ENCODE data around the gene TGFB1. TPM values are rescaled to one million over a fixed set of nuclear protein-coding genes. Genes with fewer than 3 reads are reported as not detected.

TGFB1 gene
- total RNA-seq, 1 experiment from 2014 or later: 17.5 TPM

- Histone ChIP-seq H4K20me1 (ENCODE audit: insufficient read depth, low read depth, low read length) (no peaks in the 10 kb centered on the region), H3K4me2 (ENCODE audit: low read depth, low read length, poor library complexity, severe bottlenecking) (no peak overlapping the region), H2AFZ (ENCODE audit: low read length) (no peak overlapping the region), H3K9me3 (ENCODE audit: low read length) (no peaks in the 10 kb centered on the region), H3K27me3 (ENCODE audit: low read length) (no peaks in the 10 kb centered on the region), H3K4me1 (ENCODE audit: low read length) (peaks cover 21% of the 10 kb centered on the region), H3K79me2 (ENCODE audit: low read length) (peaks cover 32% of the 10 kb centered on the region), H3K9ac (ENCODE audit: low read length) (no peak overlapping the region), H3K4me3 (ENCODE audit: low read length) (no peak overlapping the region), H3K9me2 (replicated peaks; ENCODE audit: insufficient read depth, low read length) (no peaks in the 10 kb centered on the region), H3K36me3 (ENCODE audit: insufficient read depth, low read length) (no peaks in the 10 kb centered on the region), H3K27ac (ENCODE audit: low read length) (no peak overlapping the region)
- no peak for DNase-seq
Observed at GRCh38 chr19:41367848-41368301, 14.2 kb upstream of the TGFB1 start.

GRCh38 chr19:41366089-41366488, 12.4 kb upstream of the TGFB1 start:
- H3K79me2 ChIP-seq (ENCODE audit: low read length): peaks cover 32% of the 10 kb centered on the region

GRCh38 chr19:41364524-41365391, 11.0 kb upstream of the TGFB1 start:
- H3K4me1 ChIP-seq (ENCODE audit: low read length): peaks cover 24% of the 10 kb centered on the region
- no peaks in the 10 kb centered on the region for H3K9me2 ChIP-seq (replicated peaks; ENCODE audit: insufficient read depth, low read length)
- peak overlapping the region; percentile 92 for H3K4me3 ChIP-seq (ENCODE audit: low read length)
- H3K79me2 ChIP-seq (ENCODE audit: low read length): peaks cover 32% of the 10 kb centered on the region
- no peaks in the 10 kb centered on the region for H3K9me3 ChIP-seq (ENCODE audit: low read length)
- H3K27ac ChIP-seq (ENCODE audit: low read length): peak overlapping the region; percentile 89
- no peaks in the 10 kb centered on the region for H4K20me1 ChIP-seq (ENCODE audit: insufficient read depth, low read depth, low read length)
- peak overlapping the region; percentile 90 for H3K9ac ChIP-seq (ENCODE audit: low read length)
- peak overlapping the region; percentile 94 for H3K4me2 ChIP-seq (ENCODE audit: low read depth, low read length, poor library complexity, severe bottlenecking)
- no peaks in the 10 kb centered on the region for H3K27me3 ChIP-seq (ENCODE audit: low read length)
- DNase-seq: peak; percentile 57
- peak overlapping the region; percentile 79 for H2AFZ ChIP-seq (ENCODE audit: low read length)
- no peaks in the 10 kb centered on the region for H3K36me3 ChIP-seq (ENCODE audit: insufficient read depth, low read length)

More at GRCh38 chr19:41366089-41366488, 12.4 kb upstream of the TGFB1 start:
- peak; percentile 64 for DNase-seq
- no peak overlapping the region for H3K9ac ChIP-seq (ENCODE audit: low read length)
- H3K9me2 ChIP-seq (replicated peaks; ENCODE audit: insufficient read depth, low read length): no peaks in the 10 kb centered on the region
- peaks cover 24% of the 10 kb centered on the region for H3K4me1 ChIP-seq (ENCODE audit: low read length)
- no peak overlapping the region for H3K4me3 ChIP-seq (ENCODE audit: low read length)
- no peak overlapping the region for H3K4me2 ChIP-seq (ENCODE audit: low read depth, low read length, poor library complexity, severe bottlenecking)
- no peak overlapping the region for H2AFZ ChIP-seq (ENCODE audit: low read length)
- H3K27ac ChIP-seq (ENCODE audit: low read length): no peak overlapping the region
- no peaks in the 10 kb centered on the region for H3K9me3 ChIP-seq (ENCODE audit: low read length)
- no peaks in the 10 kb centered on the region for H4K20me1 ChIP-seq (ENCODE audit: insufficient read depth, low read depth, low read length)
- H3K36me3 ChIP-seq (ENCODE audit: insufficient read depth, low read length): no peaks in the 10 kb centered on the region
- H3K27me3 ChIP-seq (ENCODE audit: low read length): no peaks in the 10 kb centered on the region

- Histone ChIP-seq H3K36me3 (ENCODE audit: insufficient read depth, low read length) (no peaks in the 10 kb centered on the region), H3K9ac (ENCODE audit: low read length) (peak within 1 kb of the TSS; percentile 90), H3K4me2 (ENCODE audit: low read depth, low read length, poor library complexity, severe bottlenecking) (peak within 1 kb of the TSS; percentile 94), H4K20me1 (ENCODE audit: insufficient read depth, low read depth, low read length) (no peaks in the 10 kb centered on the region), H3K27ac (ENCODE audit: low read length) (peak within 1 kb of the TSS; percentile 89), H3K4me3 (ENCODE audit: low read length) (peak within 1 kb of the TSS; percentile 92), H3K9me2 (replicated peaks; ENCODE audit: insufficient read depth, low read length) (no peaks in the 10 kb centered on the region), H3K79me2 (ENCODE audit: low read length) (peaks cover 32% of the 10 kb centered on the region), H3K27me3 (ENCODE audit: low read length) (no peaks in the 10 kb centered on the region), H3K9me3 (ENCODE audit: low read length) (no peaks in the 10 kb centered on the region), H3K4me1 (ENCODE audit: low read length) (peaks cover 24% of the 10 kb centered on the region), H2AFZ (ENCODE audit: low read length) (peak within 1 kb of the TSS; percentile 92)
- DNase-seq: peak; percentile 99
Observed at GRCh38 chr19:41363753-41364523, 10.2 kb upstream of the TGFB1 start, which contains the start of gene B9D2. TSS of gene B9D2 (minus strand) at chr19:41364149. CDS start at chr19:41363519, 630 bp downstream.

GRCh38 chr19:41363371-41363752, 9.6 kb upstream of the TGFB1 start:
- no peaks in the 10 kb centered on the region for H3K9me2 ChIP-seq (replicated peaks; ENCODE audit: insufficient read depth, low read length)
- no peak for DNase-seq
- H4K20me1 ChIP-seq (ENCODE audit: insufficient read depth, low read depth, low read length): no peaks in the 10 kb centered on the region
- H3K4me2 ChIP-seq (ENCODE audit: low read depth, low read length, poor library complexity, severe bottlenecking): peak overlapping the region; percentile 94
- H3K79me2 ChIP-seq (ENCODE audit: low read length): peaks cover 32% of the 10 kb centered on the region
- H3K4me1 ChIP-seq (ENCODE audit: low read length): peaks cover 24% of the 10 kb centered on the region
- H3K27ac ChIP-seq (ENCODE audit: low read length): peak overlapping the region; percentile 89; the same call in 1 of the 2 replicates
- H2AFZ ChIP-seq (ENCODE audit: low read length): peak overlapping the region; percentile 60; the same call in 1 of the 2 replicates
- peak overlapping the region; percentile 92 for H3K4me3 ChIP-seq (ENCODE audit: low read length)
- no peaks in the 10 kb centered on the region for H3K9me3 ChIP-seq (ENCODE audit: low read length)
- H3K9ac ChIP-seq (ENCODE audit: low read length): peak overlapping the region; percentile 90
- no peaks in the 10 kb centered on the region for H3K36me3 ChIP-seq (ENCODE audit: insufficient read depth, low read length)
- no peaks in the 10 kb centered on the region for H3K27me3 ChIP-seq (ENCODE audit: low read length)

- Histone ChIP-seq H3K36me3 (ENCODE audit: insufficient read depth, low read length) (no peaks in the 10 kb centered on the region), H3K4me3 (ENCODE audit: low read length) (no peak overlapping the region), H3K27me3 (ENCODE audit: low read length) (no peaks in the 10 kb centered on the region), H3K4me1 (ENCODE audit: low read length) (peaks cover 18% of the 10 kb centered on the region), H3K9me3 (ENCODE audit: low read length) (no peaks in the 10 kb centered on the region), H3K27ac (ENCODE audit: low read length) (no peak overlapping the region), H3K4me2 (ENCODE audit: low read depth, low read length, poor library complexity, severe bottlenecking) (peak overlapping the region; percentile 6), H3K79me2 (ENCODE audit: low read length) (peaks cover 28% of the 10 kb centered on the region), H4K20me1 (ENCODE audit: insufficient read depth, low read depth, low read length) (no peaks in the 10 kb centered on the region), H3K9ac (ENCODE audit: low read length) (no peak overlapping the region), H3K9me2 (replicated peaks; ENCODE audit: insufficient read depth, low read length) (no peaks in the 10 kb centered on the region), H2AFZ (ENCODE audit: low read length) (no peak overlapping the region)
- no peak for DNase-seq
Observed at GRCh38 chr19:41362143-41362847, 8.6 kb upstream of the TGFB1 start.

GRCh38 chr19:41359741-41360140, 6.0 kb upstream of the TGFB1 start:
- no peaks in the 10 kb centered on the region for H3K27me3 ChIP-seq (ENCODE audit: low read length)
- H3K9me3 ChIP-seq (ENCODE audit: low read length): no peaks in the 10 kb centered on the region
- no peaks in the 10 kb centered on the region for H4K20me1 ChIP-seq (ENCODE audit: insufficient read depth, low read depth, low read length)
- no peak for DNase-seq
- H3K79me2 ChIP-seq (ENCODE audit: low read length): peaks cover 12% of the 10 kb centered on the region
- no peak overlapping the region for H3K4me2 ChIP-seq (ENCODE audit: low read depth, low read length, poor library complexity, severe bottlenecking)
- no peak overlapping the region for H2AFZ ChIP-seq (ENCODE audit: low read length)
- H3K4me3 ChIP-seq (ENCODE audit: low read length): no peak overlapping the region
- H3K4me1 ChIP-seq (ENCODE audit: low read length): peaks cover 15% of the 10 kb centered on the region
- no peak overlapping the region for H3K9ac ChIP-seq (ENCODE audit: low read length)
- no peak overlapping the region for H3K27ac ChIP-seq (ENCODE audit: low read length)
- no peaks in the 10 kb centered on the region for H3K36me3 ChIP-seq (ENCODE audit: insufficient read depth, low read length)
- H3K9me2 ChIP-seq (replicated peaks; ENCODE audit: insufficient read depth, low read length): no peaks in the 10 kb centered on the region
